Nephron (organoid): ENCODE measurements around the gene MAGI1.

Experiments used
- H3K27ac Mint-ChIP-seq, 3 experiments: 2 replicates each; pipeline ENCODE4 v1.8.0; 2020; ENCODE audit warnings: mixed read lengths in 3 of 3, mild to moderate bottlenecking in 2 of 3, moderate library complexity in 1 of 3
- H3K27me3 Mint-ChIP-seq: 2 replicates; pipeline ENCODE4 v1.8.0; 2021; ENCODE audit warnings: low read depth, mild to moderate bottlenecking, moderate library complexity, mixed read lengths
- H3K36me3 Mint-ChIP-seq: 2 replicates; pipeline ENCODE4 v1.8.0; 2020; ENCODE audit warnings: low read depth, mixed read lengths
- H3K4me1 Mint-ChIP-seq: 2 replicates; pipeline ENCODE4 v1.8.0; 2020; ENCODE audit warnings: mixed read lengths
- H3K4me3 Mint-ChIP-seq, 3 experiments: 2 replicates each; pipeline ENCODE4 v1.8.0; 2020; ENCODE audit warnings: mild to moderate bottlenecking in 3 of 3, mixed read lengths in 3 of 3, moderate library complexity in 2 of 3
- H3K9me3 Mint-ChIP-seq: 2 replicates; pipeline ENCODE4 v1.8.0; 2020; ENCODE audit warnings: mixed read lengths
- CTCF ChIP-seq, 3 experiments: fragments of 200-600 bp; sonication (generic); IDR thresholded peaks; one replicate each; pipeline ENCODE4 v1.5.0; 2021; ENCODE audit warnings: antibody characterized with exemption in 3 of 3; ENCODE audit not compliant: unreplicated experiment in 3 of 3

The MAGI1 gene

GRCh38 chr3:65497846-65498245 is 540.9 kb downstream of the MAGI1 start:
- no peak for TF ChIP-seq CTCF (IDR thresholded peaks at IDR 0.05; ENCODE audit: unreplicated experiment in 3 of 3)
- H3K27ac Mint-ChIP-seq: no peak overlapping the region
- H3K4me1 Mint-ChIP-seq: peaks cover 5% of the 10 kb centered on the region
- H3K4me3 Mint-ChIP-seq: no peak overlapping the region
- peaks cover 6% of the 10 kb centered on the region for H3K36me3 Mint-ChIP-seq
- no peaks in the 10 kb centered on the region for H3K27me3 Mint-ChIP-seq
- peaks cover 2% of the 10 kb centered on the region for H3K9me3 Mint-ChIP-seq

GRCh38 chr3:65497236-65497635 is 541.5 kb downstream of the MAGI1 start:
- Mint-ChIP-seq H3K4me3 (no peak overlapping the region), H3K9me3 (peaks cover 2% of the 10 kb centered on the region), H3K27ac (no peak overlapping the region), H3K4me1 (peaks cover 5% of the 10 kb centered on the region), H3K36me3 (peaks cover 9% of the 10 kb centered on the region), H3K27me3 (no peaks in the 10 kb centered on the region)
- TF ChIP-seq CTCF (IDR thresholded peaks at IDR 0.05; ENCODE audit: unreplicated experiment in 3 of 3): no peak

GRCh38 chr3:65493938-65494337 is 544.8 kb downstream of the MAGI1 start:
- Mint-ChIP-seq H3K4me3 (no peak overlapping the region), H3K9me3 (peaks cover 2% of the 10 kb centered on the region), H3K36me3 (peaks cover 17% of the 10 kb centered on the region), H3K27me3 (no peaks in the 10 kb centered on the region), H3K4me1 (peaks cover 5% of the 10 kb centered on the region), H3K27ac (no peak overlapping the region)
- no peak for TF ChIP-seq CTCF (IDR thresholded peaks at IDR 0.05; ENCODE audit: unreplicated experiment in 3 of 3)

GRCh38 chr3:65493371-65493882 is 545.3 kb downstream of the MAGI1 start:
- peaks cover 17% of the 10 kb centered on the region for H3K36me3 Mint-ChIP-seq
- H3K27ac Mint-ChIP-seq: no peak overlapping the region
- peaks cover 2% of the 10 kb centered on the region for H3K9me3 Mint-ChIP-seq
- H3K4me3 Mint-ChIP-seq: no peak overlapping the region
- H3K4me1 Mint-ChIP-seq: peaks cover 5% of the 10 kb centered on the region
- no peaks in the 10 kb centered on the region for H3K27me3 Mint-ChIP-seq
- no peak for TF ChIP-seq CTCF (IDR thresholded peaks at IDR 0.05; ENCODE audit: unreplicated experiment in 3 of 3)

- no peak overlapping the region for H3K27ac Mint-ChIP-seq
Measured at GRCh38 chr3:65492249-65492648, 546.5 kb downstream of the MAGI1 start.

More at GRCh38 chr3:65492249-65492648, 546.5 kb downstream of the MAGI1 start:
- no peak for TF ChIP-seq CTCF (IDR thresholded peaks at IDR 0.05; ENCODE audit: unreplicated experiment in 3 of 3)
- peaks cover 17% of the 10 kb centered on the region for H3K36me3 Mint-ChIP-seq
- H3K4me1 Mint-ChIP-seq: peaks cover 2% of the 10 kb centered on the region
- H3K4me3 Mint-ChIP-seq: no peak overlapping the region
- peaks cover 2% of the 10 kb centered on the region for H3K9me3 Mint-ChIP-seq
- no peaks in the 10 kb centered on the region for H3K27me3 Mint-ChIP-seq
